GM12892 (cell line): ENCODE measurements around the gene CYP2F1.

Source experiments
- POLR2A ChIP-seq: IDR thresholded peaks from 2 replicates; pipeline ENCODE4 v1.6.1; 2011; ENCODE audit warnings: low read depth, low read length, control low read depth
- POLR2AphosphoS5 ChIP-seq: IDR thresholded peaks from 2 replicates; pipeline ENCODE4 v1.6.1; 2011; ENCODE audit warnings: low read depth, low read length, control low read depth

- TF ChIP-seq POLR2A (no peak), POLR2AphosphoS5 (no peak)
These were observed 19.0 kb downstream of the CYP2F1 start for GRCh38 chr19:41133260-41133659.
